Endothelial cell of umbilical vein (primary cell): ENCODE measurements around the gene ZDHHC11. TPM values are rescaled to one million over a fixed set of nuclear protein-coding genes. Genes with fewer than 3 reads are reported as not detected.

Experiments
- BruUV-seq: library from RNA; stranded (reverse); fragments of 400-500 nt; replicated peaks from 2 replicates; lab custom pipeline; 2021; lab: Mats Ljungman, UMichigan
- CTCF ChIA-PET: fragments of 300-600, 350-600 bp; sonication (Branson Sonifier 250); formaldehyde crosslinking; loops from one replicate; lab custom pipeline; 2021; ENCODE audit warnings: antibody characterized with exemption, inconsistent platforms; lab: Charles Lee
- POLR2A ChIA-PET: fragments of 300-600, 350-600 bp; sonication (Branson Sonifier 250); formaldehyde crosslinking; loops from one replicate; lab custom pipeline; 2021; ENCODE audit warnings: antibody characterized with exemption, inconsistent platforms; lab: Charles Lee
- DNase-seq: peaks from one replicate; pipeline ENCODE4 v3.0.0-alpha.2; 2011; ENCODE audit warnings: low read depth, low spot score
- FAIRE-seq: peaks from 2 replicates; lab custom pipeline; 2011; peaks lifted over from hg19 to GRCh38; lab: Jason Lieb, UNC
- H2AFZ ChIP-seq: 2 replicates; pipeline ENCODE4 v1.6.0; 2012; ENCODE audit warnings: low read depth, low read length, control low read depth, inconsistent platforms
- H3K27ac ChIP-seq: 2 replicates; pipeline ENCODE4 v1.5.1; 2011; ENCODE audit warnings: low read depth, mild to moderate bottlenecking, control low read depth, low read length, moderate library complexity; ENCODE audit not compliant: insufficient read depth
- H3K27me3 ChIP-seq, 2 experiments: 2 replicates each; pipeline versions ENCODE4 v1.6.0 to v1.6.1; 2011; ENCODE audit warnings: low read length in 2 of 2, mixed read lengths in 1 of 2; ENCODE audit not compliant: control insufficient read depth in 2 of 2, insufficient read depth in 2 of 2
- H3K36me3 ChIP-seq, 2 experiments: 2 replicates in 1 of 2; 3 replicates in 1 of 2; pipeline ENCODE4 v1.5.1; 2011; ENCODE audit warnings: low read length in 2 of 2, mild to moderate bottlenecking in 1 of 2, moderate library complexity in 1 of 2; ENCODE audit not compliant: control insufficient read depth in 2 of 2, insufficient read depth in 2 of 2; ENCODE audit errors: extremely low read depth in 1 of 2
- H3K4me1 ChIP-seq: 3 replicates; pipeline ENCODE4 v1.5.1; 2011; ENCODE audit warnings: mild to moderate bottlenecking, low read length; ENCODE audit not compliant: control insufficient read depth, insufficient read depth; ENCODE audit errors: extremely low read depth
- H3K4me2 ChIP-seq: 2 replicates; pipeline ENCODE4 v1.6.1; 2011; ENCODE audit warnings: low read length, control low read depth, mixed read lengths; ENCODE audit not compliant: insufficient read depth
- H3K4me3 ChIP-seq, 3 experiments: fragments of 200-600 bp in 1 of 3; sonication (generic), shearing (Covaris generic) in 1 of 3; replicated peaks in 1 of 3; 2 replicates each; pipeline ENCODE4 v1.5.1; 2011 to 2016; ENCODE audit warnings: control low read depth in 3 of 3, low read length in 3 of 3, mild to moderate bottlenecking in 2 of 3, inconsistent platforms in 1 of 3, low read depth in 1 of 3, moderate library complexity in 1 of 3; ENCODE audit not compliant: insufficient read depth in 1 of 3
- H3K79me2 ChIP-seq: 2 replicates; pipeline ENCODE4 v1.6.0; 2012; ENCODE audit warnings: low read length, inconsistent platforms; ENCODE audit not compliant: control insufficient read depth, insufficient read depth
- H3K9ac ChIP-seq: replicated peaks from 2 replicates; pipeline ENCODE3; 2011; ENCODE audit warnings: low read length, control low read depth; ENCODE audit not compliant: insufficient read depth; ENCODE audit errors: extremely low read depth
- H3K9me1 ChIP-seq: replicated peaks from 3 replicates; pipeline ENCODE4 v1.6.0; 2011; ENCODE audit warnings: mild to moderate bottlenecking, low read length; ENCODE audit not compliant: control insufficient read depth, insufficient read depth; ENCODE audit errors: extremely low read depth
- H3K9me3 ChIP-seq: replicated peaks from 2 replicates; pipeline ENCODE4 v1.5.1; 2012; ENCODE audit warnings: low read length, inconsistent platforms; ENCODE audit not compliant: control insufficient read depth, insufficient read depth
- H4K20me1 ChIP-seq: replicated peaks from 2 replicates; pipeline ENCODE3; 2011; ENCODE audit warnings: mild to moderate bottlenecking, low read length; ENCODE audit not compliant: control insufficient read depth, insufficient read depth; ENCODE audit errors: extremely low read depth
- CTCF ChIP-seq, 2 donors: IDR thresholded peaks; 1 replicate in 1 of 2; 2 replicates in 1 of 2; pipeline ENCODE4 v1.5.1; 2011; ENCODE audit warnings: low read length in 2 of 2, mild to moderate bottlenecking in 2 of 2, moderate library complexity in 2 of 2, control low read depth in 1 of 2, inconsistent platforms in 1 of 2, low read depth in 1 of 2; ENCODE audit not compliant: insufficient read depth in 1 of 2; ENCODE audit errors: extremely low read depth in 1 of 2
- EZH2 ChIP-seq: IDR thresholded peaks from 2 replicates; pipeline ENCODE4 v1.6.1; 2012; ENCODE audit warnings: borderline replicate concordance, low read depth, mild to moderate bottlenecking, moderate library complexity, low read length, inconsistent platforms; ENCODE audit not compliant: severe bottlenecking
- FOS ChIP-seq: IDR thresholded peaks from 2 replicates; pipeline ENCODE4 v1.6.1; 2011; ENCODE audit warnings: mild to moderate bottlenecking, low read length, moderate library complexity, borderline replicate concordance; ENCODE audit not compliant: insufficient read depth
- GATA2 ChIP-seq: IDR thresholded peaks from 2 replicates; pipeline ENCODE4 v1.7.0; 2011; ENCODE audit warnings: low read depth, mild to moderate bottlenecking, moderate library complexity, mixed read lengths, low read length; ENCODE audit not compliant: insufficient read length, insufficient read depth
- JUN ChIP-seq: IDR thresholded peaks from 2 replicates; pipeline ENCODE4 v1.6.1; 2011; ENCODE audit warnings: borderline replicate concordance, low read depth; ENCODE audit not compliant: insufficient read length, insufficient read depth
- MAX ChIP-seq: IDR thresholded peaks from 2 replicates; pipeline ENCODE4 v1.6.1; 2011; ENCODE audit not compliant: insufficient read depth, insufficient read length
- MYC ChIP-seq: IDR thresholded peaks from one replicate; pipeline ENCODE4 v1.6.1; 2011; ENCODE audit warnings: mild to moderate bottlenecking, low read depth, low read length
- POLR2A ChIP-seq: IDR thresholded peaks from 2 replicates; pipeline ENCODE4 v1.6.1; 2012; ENCODE audit warnings: low read depth, mild to moderate bottlenecking, control low read depth, low read length
- POLR2AphosphoS5 ChIP-seq: IDR thresholded peaks from 2 replicates; pipeline ENCODE4 v1.6.1; 2012; ENCODE audit warnings: low read depth, mild to moderate bottlenecking, control low read depth, low read length, moderate library complexity; ENCODE audit not compliant: insufficient read depth
- dilution Hi-C: fragments of 300-500 bp; cut with MboI; formaldehyde crosslinking; loops from one replicate; pipeline ENCODE4 v1.15.0; 2019; ENCODE audit warnings: low sequenced_read_pairs; ENCODE audit not compliant: extremely low pct_ligation_motif_present
- intact Hi-C: fragments of 100-400 bp; cut with micrococcal nuclease; formaldehyde crosslinking; loops from one replicate; pipeline ENCODE4 v1.10.0; 2022
- polyA plus RNA-seq, 4 experiments: library from polyadenylated mRNA; depleted of rRNA in 3 of 4; stranded (reverse) in 3 of 4; unstranded in 1 of 4; fragments of >200 nt; gene quantifications; 2 replicates each; pipeline versions ENCODE4 v1.2.1 to v1.2.3, GENCODE V29; 2011 to 2012; ENCODE audit warnings: missing spikeins in 1 of 4
- total RNA-seq: library from RNA; stranded (reverse); gene quantifications from 2 replicates; pipeline ENCODE4 v1.2.3, GENCODE V29; 2021

ZDHHC11 gene
- total and polyA plus RNA-seq, 2 donors (not counting 3 experiments of a cell fraction or from before 2014, with no cell fraction given), result 0.35 to 4.4 TPM

DNA sequence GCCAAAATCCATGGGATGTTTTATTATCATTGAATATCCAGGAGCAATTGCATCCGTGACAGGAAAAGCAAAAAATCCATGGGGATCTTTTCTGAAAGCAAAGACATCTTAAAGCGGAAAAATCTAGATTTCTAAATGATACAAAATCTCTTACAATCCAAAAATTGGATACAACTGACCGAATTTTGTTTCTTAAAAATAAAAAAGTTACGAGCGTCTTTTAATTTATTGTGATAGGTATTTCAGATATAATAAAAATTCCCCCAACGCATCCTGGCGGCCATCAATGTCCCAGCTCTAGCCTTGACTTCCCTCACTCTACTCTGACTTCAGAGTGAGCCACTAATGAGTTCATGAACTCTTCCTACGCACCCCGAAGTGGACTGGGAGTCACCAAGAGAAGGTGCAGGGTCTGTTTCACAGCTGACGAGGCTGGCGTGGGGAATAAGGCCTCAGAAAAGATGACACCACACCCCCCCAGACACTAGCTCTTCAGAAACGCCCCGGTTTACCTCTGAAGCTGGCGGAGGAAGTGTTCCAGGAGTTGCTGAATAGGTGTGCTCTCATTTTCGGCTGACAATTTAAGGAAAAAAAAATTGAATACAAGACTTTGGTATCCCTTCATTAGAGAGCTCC, 38.4 kb upstream of the ZDHHC11 start:
- ChIA-PET CTCF (no interaction called here), POLR2A (no interaction called here)
- Histone ChIP-seq H3K4me2 (no peak overlapping the region), H2AFZ (no peak overlapping the region), H3K27me3 (no peaks in the 10 kb centered on the region), H3K9me3 (no peaks in the 10 kb centered on the region), H3K9me1 (no peaks in the 10 kb centered on the region), H3K4me3 (no peak overlapping the region), H3K79me2 (peaks cover 68% of the 10 kb centered on the region), H3K4me1 (peaks cover 14% of the 10 kb centered on the region), H3K36me3 (peaks cover 3 to 50% of the 10 kb centered on the region in 2 experiments), H3K27ac (no peak overlapping the region), H4K20me1 (no peaks in the 10 kb centered on the region), H3K9ac (no peak overlapping the region)
- dilution Hi-C loops (no loop called here), intact Hi-C loops (no loop called here)
- no peak for TF ChIP-seq POLR2AphosphoS5
- TF ChIP-seq POLR2A, result no peak
- no peak for TF ChIP-seq CTCF (IDR thresholded peaks at IDR 0.05; ENCODE audit: extremely low read depth in 1 of 2, insufficient read depth in 1 of 2, low read depth in 1 of 2, low read length in 2 of 2)
- no peak for TF ChIP-seq JUN
- TF ChIP-seq EZH2, result no peak
- TF ChIP-seq MAX, result no peak
- TF ChIP-seq MYC, result no peak
- no peak for TF ChIP-seq FOS
- TF ChIP-seq GATA2, result no peak
- no peak for DNase-seq
- FAIRE-seq, result no peak
- BruUV-seq, result no TSS peak
